H1 (cell line): ENCODE measurements around the gene BRD3OS. TPM values are rescaled to one million over a fixed set of nuclear protein-coding genes. Genes with fewer than 3 reads are reported as not detected.

ENCODE experiments used
- CHD7 ChIP-seq: fragments of 300-600 bp; sonication (generic); IDR thresholded peaks from 2 replicates; pipeline ENCODE4 v1.7.1; 2012; ENCODE audit warnings: low read length, moderate library complexity, mild to moderate bottlenecking, inconsistent platforms; ENCODE audit not compliant: insufficient replicate concordance
- HDAC2 ChIP-seq, 2 experiments: fragments of 300-600 bp in 1 of 2; sonication (generic) in 1 of 2; IDR thresholded peaks; 2 replicates each; pipeline ENCODE4 v1.6.1; 2011 to 2012; ENCODE audit warnings: low read depth in 2 of 2, low read length in 2 of 2, mild to moderate bottlenecking in 2 of 2, moderate library complexity in 2 of 2, borderline replicate concordance in 1 of 2, inconsistent platforms in 1 of 2
- RAD21 ChIP-seq, 2 experiments: IDR thresholded peaks in 1 of 2; conservative IDR thresholded peaks in 1 of 2; 2 replicates each; pipeline ENCODE4 v1.6.1; 2011; ENCODE audit warnings: low read depth in 2 of 2, low read length in 2 of 2, improper control_type of control experiment in 1 of 2, inconsistent platforms in 1 of 2, mild to moderate bottlenecking in 1 of 2, moderate library complexity in 1 of 2
- SAP30 ChIP-seq: fragments of 300-600 bp; sonication (generic); IDR thresholded peaks from 2 replicates; pipeline ENCODE4 v1.7.1; 2012; ENCODE audit warnings: low read length, moderate library complexity, mild to moderate bottlenecking, inconsistent platforms; ENCODE audit not compliant: insufficient read depth, insufficient replicate concordance
- SIN3A ChIP-seq, 2 experiments: IDR thresholded peaks in 1 of 2; conservative IDR thresholded peaks in 1 of 2; 2 replicates each; pipeline ENCODE4 v1.6.1; 2011 to 2012; ENCODE audit warnings: low read length in 2 of 2, improper control_type of control experiment in 1 of 2, low read depth in 1 of 2, mild to moderate bottlenecking in 1 of 2
- polyA plus RNA-seq, 7 experiments: library from polyadenylated mRNA; depleted of rRNA in 3 of 7; stranded (reverse) in 5 of 7; unstranded in 2 of 7; fragments of >200 nt in 5 of 7; fragments of 200-250 nt in 2 of 7; gene quantifications; 1 replicate in 5 of 7; 2 replicates in 1 of 7; 4 replicates in 1 of 7; pipeline versions ENCODE4 v1.2.1 to v1.2.3, GENCODE V29; 2011 to 2013; ENCODE audit warnings: missing spikeins in 2 of 7, mixed read lengths in 2 of 7
- total RNA-seq: library from RNA; stranded (reverse); fragmentation: NEBNext Ultra II Directional; extraction: Animal tissue kit (Norgen Biotek cat#: 25700); gene quantifications from 2 replicates; pipeline ENCODE4 v1.2.1, GENCODE V29; 2021

Gene BRD3OS
- total and polyA plus RNA-seq, 2 of the 8 experiments (the other 6 are each of a cell fraction or from before 2014, with no cell fraction given) = 12.7 to 20.2 TPM

- TF ChIP-seq SAP30 (peak; percentile 55), HDAC2 (IDR thresholded peaks at IDR 0.05; ENCODE audit: borderline replicate concordance in 1 of 2, low read depth in 2 of 2, low read length in 2 of 2) (peak in 1 of 2 experiments; percentile 64; a peak in 1 of 4 replicates), SIN3A (conservative IDR thresholded peaks at IDR 0.05 in 1 of 2, IDR thresholded peaks at IDR 0.05 in 1 of 2; ENCODE audit: low read depth in 1 of 2, low read length in 2 of 2) (0 out of 4 replicates have a peak, but pooled peaks of 1 of the 2 experiments have one; percentile 61), CHD7 (no peak), RAD21 (IDR thresholded peaks at IDR 0.05 in 1 of 2, conservative IDR thresholded peaks at IDR 0.05 in 1 of 2; ENCODE audit: low read depth in 2 of 2, low read length in 2 of 2) (peak in 1 of 2 experiments; percentile 33; a peak in 1 of 4 replicates)
Observed at GRCh38 chr9:134025606-134026541, 593 bp downstream of the BRD3OS start (continued).
